ENCODE measurements around the gene TMEM212. TPM values are rescaled to one million over a fixed set of nuclear protein-coding genes. Genes with fewer than 3 reads are reported as not detected.

The TMEM212 gene
- total RNA-seq, 4 donors from 2014 or later = not detected

DNA sequence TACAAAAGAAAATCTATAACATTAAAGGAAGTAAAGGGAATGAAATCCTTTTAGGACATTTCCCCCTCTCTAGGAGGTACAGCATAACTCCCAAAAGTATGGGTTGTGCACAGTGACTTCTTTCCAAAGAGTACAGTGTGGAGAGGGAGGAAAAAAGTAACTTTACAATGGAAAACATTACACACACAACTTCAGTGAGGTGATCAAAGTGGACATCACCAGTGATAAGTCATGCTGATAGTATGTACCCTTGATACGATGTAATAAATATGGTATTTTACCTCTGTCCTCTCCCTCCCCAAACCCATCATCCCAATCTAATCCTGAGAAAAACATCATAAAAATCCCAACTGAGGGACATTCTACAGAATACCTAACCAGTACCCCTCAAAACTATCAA is 43.6 kb upstream of the TMEM212 start:
- H3K27ac ChIP-seq = no peak overlapping the region
- ATAC-seq (no peak), DNase-seq (no peak)
- no peaks in the 10 kb centered on the region for H3K27me3 ChIP-seq
- no peaks in the 10 kb centered on the region for H3K9me3 ChIP-seq
- intact Hi-C loops (cut with DNase I; ENCODE audit: low total_unique reads) = no loop called here
- H3K36me3 ChIP-seq = no peaks in the 10 kb centered on the region
- peaks cover 0 to 8% of the 10 kb centered on the region in 2 donors for H3K4me1 ChIP-seq
- no peak overlapping the region for H3K4me3 ChIP-seq
- no peak for TF ChIP-seq POLR2A (IDR thresholded peaks at IDR 0.05)
- TF ChIP-seq, protein P1, sequence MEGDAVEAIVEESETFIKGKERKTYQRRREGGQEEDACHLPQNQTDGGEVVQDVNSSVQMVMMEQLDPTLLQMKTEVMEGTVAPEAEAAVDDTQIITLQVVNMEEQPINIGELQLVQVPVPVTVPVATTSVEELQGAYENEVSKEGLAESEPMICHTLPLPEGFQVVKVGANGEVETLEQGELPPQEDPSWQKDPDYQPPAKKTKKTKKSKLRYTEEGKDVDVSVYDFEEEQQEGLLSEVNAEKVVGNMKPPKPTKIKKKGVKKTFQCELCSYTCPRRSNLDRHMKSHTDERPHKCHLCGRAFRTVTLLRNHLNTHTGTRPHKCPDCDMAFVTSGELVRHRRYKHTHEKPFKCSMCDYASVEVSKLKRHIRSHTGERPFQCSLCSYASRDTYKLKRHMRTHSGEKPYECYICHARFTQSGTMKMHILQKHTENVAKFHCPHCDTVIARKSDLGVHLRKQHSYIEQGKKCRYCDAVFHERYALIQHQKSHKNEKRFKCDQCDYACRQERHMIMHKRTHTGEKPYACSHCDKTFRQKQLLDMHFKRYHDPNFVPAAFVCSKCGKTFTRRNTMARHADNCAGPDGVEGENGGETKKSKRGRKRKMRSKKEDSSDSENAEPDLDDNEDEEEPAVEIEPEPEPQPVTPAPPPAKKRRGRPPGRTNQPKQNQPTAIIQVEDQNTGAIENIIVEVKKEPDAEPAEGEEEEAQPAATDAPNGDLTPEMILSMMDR (IDR thresholded peaks at IDR 0.05 in 4 of 5, conservative IDR thresholded peaks at IDR 0.05 in 1 of 5) = no peak
- in situ Hi-C loops (cut with MboI; ENCODE audit: low sequenced_read_pairs in 4 of 4) = no loop called here

DNA sequence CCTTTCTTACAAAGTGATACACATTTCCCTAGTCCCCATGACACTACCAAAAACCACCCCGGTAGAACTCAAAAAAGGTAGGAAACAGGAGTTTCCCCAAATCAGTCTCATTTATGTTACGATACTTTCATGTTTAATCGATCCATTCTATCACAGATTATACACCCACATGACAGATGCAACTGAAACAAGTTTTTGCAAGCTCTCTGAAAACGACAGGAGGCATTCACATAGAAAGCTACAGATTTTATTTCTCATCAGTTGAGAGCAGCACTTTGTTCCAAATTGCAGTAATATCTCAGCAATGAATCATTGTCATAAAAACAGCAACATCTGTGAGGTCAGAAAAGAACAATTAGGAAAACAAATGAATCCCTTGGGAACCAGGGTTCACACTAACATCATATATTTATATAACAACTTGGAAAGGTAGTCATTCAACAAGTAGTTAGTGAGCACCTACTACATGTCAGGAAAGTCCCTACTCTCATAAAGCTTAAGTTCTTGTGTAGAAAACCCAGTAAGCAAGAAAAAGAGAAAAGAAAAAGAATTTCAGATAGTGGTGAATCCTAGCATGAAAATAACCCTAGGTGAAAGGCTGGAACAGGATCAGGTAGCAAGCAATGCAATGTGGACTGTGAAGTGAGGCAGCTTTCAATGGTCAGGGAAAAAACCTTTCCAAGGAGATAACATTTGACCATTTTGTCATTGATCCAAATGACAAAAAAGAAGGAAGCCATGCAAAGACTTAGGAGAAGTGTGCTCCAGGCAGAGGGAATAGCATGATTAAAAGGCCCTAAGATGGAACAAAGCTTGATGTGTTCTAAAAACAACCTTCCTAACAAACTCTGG is 41.2 kb upstream of the TMEM212 start:
- peak; percentile 45 to 49 for ATAC-seq
- in situ Hi-C loops (cut with MboI; ENCODE audit: low sequenced_read_pairs in 4 of 4) = no loop called here
- DNase-seq = no peak
- Histone ChIP-seq H3K4me3 (no peak overlapping the region), H3K4me1 (peaks cover 0 to 16% of the 10 kb centered on the region in 2 donors), H3K27me3 (no peaks in the 10 kb centered on the region), H3K9me3 (no peaks in the 10 kb centered on the region), H3K36me3 (no peaks in the 10 kb centered on the region), H3K27ac (peak overlapping the region; percentile 22 to 47 (median 42))
- intact Hi-C loops (cut with DNase I; ENCODE audit: low total_unique reads) = no loop called here
- TF ChIP-seq, protein P1 (IDR thresholded peaks at IDR 0.05 in 4 of 5, conservative IDR thresholded peaks at IDR 0.05 in 1 of 5) = no peak

DNA sequence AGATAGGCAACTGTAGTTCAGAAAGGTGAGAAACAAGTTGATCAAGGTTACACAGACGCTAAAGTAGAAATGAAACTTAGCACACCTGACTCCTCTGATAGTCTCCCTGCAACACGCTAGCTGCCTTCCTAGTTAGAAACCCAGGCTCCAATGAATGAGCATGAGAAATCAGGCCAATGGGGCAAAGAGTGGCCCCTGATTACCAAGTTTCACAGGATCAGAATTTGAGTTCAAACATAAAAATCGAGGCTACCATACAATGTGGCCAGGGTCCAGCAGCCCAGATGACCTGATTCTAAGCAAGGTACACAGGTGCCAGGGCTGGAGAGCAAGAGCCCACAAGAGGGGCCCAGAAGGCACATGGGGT is 40.6 kb upstream of the TMEM212 start:
- Histone ChIP-seq H3K4me1 (peaks cover 0 to 13% of the 10 kb centered on the region in 2 donors), H3K9me3 (no peaks in the 10 kb centered on the region), H3K36me3 (no peaks in the 10 kb centered on the region), H3K27ac (peak overlapping the region in 2 of 4 donors; percentile 40 to 44), H3K4me3 (no peak overlapping the region), H3K27me3 (no peaks in the 10 kb centered on the region)
- in situ Hi-C loops (cut with MboI; ENCODE audit: low sequenced_read_pairs in 4 of 4) = no loop called here
- intact Hi-C loops (cut with DNase I; ENCODE audit: low total_unique reads) = no loop called here
- no peak for DNase-seq
- ATAC-seq = no peak
- TF ChIP-seq, protein P1 (IDR thresholded peaks at IDR 0.05 in 4 of 5, conservative IDR thresholded peaks at IDR 0.05 in 1 of 5) = no peak
- no peak for TF ChIP-seq POLR2A (IDR thresholded peaks at IDR 0.05)

DNA sequence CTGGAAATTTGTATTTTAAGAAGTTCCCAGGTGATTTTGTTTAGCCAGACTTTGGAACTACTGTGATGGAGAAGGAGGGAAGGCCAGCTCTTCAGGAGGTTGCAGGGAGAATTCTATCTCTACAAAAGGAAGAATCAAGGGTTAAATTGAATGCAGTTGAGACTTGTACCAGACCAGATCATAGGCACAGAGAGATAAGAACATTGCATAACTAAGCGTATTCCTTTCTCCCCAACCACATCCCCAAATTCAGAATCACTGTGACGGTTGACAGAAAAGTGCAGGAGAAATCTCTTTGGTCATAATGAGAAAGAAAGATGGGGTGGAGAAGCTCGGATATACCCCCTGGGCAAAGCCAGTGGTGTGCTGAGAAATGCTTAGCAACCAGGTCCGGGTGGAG is 40.1 kb upstream of the TMEM212 start:
- no peaks in the 10 kb centered on the region for H3K27me3 ChIP-seq
- H3K27ac ChIP-seq = no peak overlapping the region
- intact Hi-C loops (cut with DNase I; ENCODE audit: low total_unique reads) (no loop called here), in situ Hi-C loops (cut with MboI; ENCODE audit: low sequenced_read_pairs in 4 of 4) (no loop called here)
- no peak for DNase-seq
- TF ChIP-seq, protein P1 (IDR thresholded peaks at IDR 0.05 in 4 of 5, conservative IDR thresholded peaks at IDR 0.05 in 1 of 5) = no peak
- TF ChIP-seq POLR2A (IDR thresholded peaks at IDR 0.05) = no peak
- H3K4me1 ChIP-seq = peaks cover 0 to 13% of the 10 kb centered on the region in 2 donors
- no peaks in the 10 kb centered on the region for H3K36me3 ChIP-seq
- H3K4me3 ChIP-seq = no peak overlapping the region
- ATAC-seq = no peak
- H3K9me3 ChIP-seq = no peaks in the 10 kb centered on the region
